Heart left ventricle (tissue), 16 donors: ENCODE results near the gene HOXB6. TPM values are rescaled to one million over a fixed set of nuclear protein-coding genes. Genes with fewer than 3 reads are reported as not detected.

Source experiments
- ATAC-seq, 4 donors: fragments of 200-7000 bp; cut with Tn5 transposase; one replicate each; pipeline ENCODE4 v1.9.1; 2020 to 2022; ENCODE audit warnings: moderate library complexity in 4 of 4, mild to moderate bottlenecking in 3 of 4, moderate number of reproducible peaks in 1 of 4
- DNase-seq, 5 donors: peaks; one replicate each; pipeline ENCODE4 v3.0.0-alpha.2; 2020
- H3K27ac ChIP-seq, 12 donors: fragments of 200-600 bp; sonication (generic) in 4 of 12; one replicate each; pipeline versions ENCODE4 v1.5.0 to v1.8.0; 2016 to 2022; ENCODE audit warnings: mild to moderate bottlenecking in 2 of 12
- H3K27me3 ChIP-seq, 9 donors: fragments of 200-600 bp; sonication (generic) in 2 of 9; one replicate each; pipeline versions ENCODE4 v1.5.1 to v1.8.0; 2016 to 2022; ENCODE audit warnings: mild to moderate bottlenecking in 3 of 9
- H3K36me3 ChIP-seq, 9 donors: fragments of 200-600 bp; sonication (generic) in 2 of 9; one replicate each; pipeline versions ENCODE4 v1.5.0 to v1.8.0; 2018 to 2022; ENCODE audit warnings: mild to moderate bottlenecking in 2 of 9
- H3K4me1 ChIP-seq, 12 donors: fragments of 200-600 bp; sonication (generic) in 4 of 12; one replicate each; pipeline versions ENCODE4 v1.5.0 to v1.8.0; 2016 to 2022; ENCODE audit warnings: mild to moderate bottlenecking in 3 of 12
- H3K4me3 ChIP-seq, 12 donors: fragments of 200-600 bp; sonication (generic) in 4 of 12; one replicate each; pipeline versions ENCODE4 v1.5.0 to v1.8.0; 2017 to 2022; ENCODE audit warnings: mild to moderate bottlenecking in 9 of 12, moderate library complexity in 4 of 12
- H3K9me3 ChIP-seq, 12 donors: fragments of 200-600 bp; sonication (generic) in 4 of 12; one replicate each; pipeline versions ENCODE4 v1.5.0 to v1.8.0; 2016 to 2022; ENCODE audit warnings: mild to moderate bottlenecking in 1 of 12
- CTCF ChIP-seq, 12 donors: fragments of 200-600 bp; sonication (generic) in 4 of 12; IDR thresholded peaks; one replicate each; pipeline versions ENCODE4 v1.5.0 to v1.8.0; 2018 to 2022; ENCODE audit warnings: antibody characterized with exemption in 12 of 12, mild to moderate bottlenecking in 5 of 12
- POLR2A ChIP-seq, 2 donors: fragments of 450-650 bp; IDR thresholded peaks; one replicate each; pipeline ENCODE4 v1.6.1; 2017; ENCODE audit warnings: antibody characterized with exemption in 2 of 2, mild to moderate bottlenecking in 2 of 2, moderate library complexity in 2 of 2
- WGBS, 4 donors: extraction: QIAGEN DNeasy Blood & Tissue Kit in 2 of 4; methylation state at CpG; one replicate each; pipeline versions ENCODE4 v1.1.5 to v1.1.7; 2013 to 2018; 5-methylcytosine and 5-hydroxymethylcytosine counted together
- intact Hi-C, 10 donors: fragments of 100-400 bp; cut with DNase I; formaldehyde crosslinking; loops; one replicate each; pipeline versions ENCODE4 v1.11.1 to v1.14.2; 2022
- polyA plus RNA-seq, 2 donors: library from polyadenylated mRNA; stranded (reverse); fragments of 200-250 nt; gene quantifications; one replicate each; pipeline ENCODE4 v1.2.3, GENCODE V29; 2013
- total RNA-seq, 9 donors: library from RNA; depleted of rRNA in 2 of 9; stranded (reverse); fragments of >200 nt in 2 of 9; fragmentation: NEBNext Ultra II Directional in 3 of 9; extraction: Animal tissue kit (Norgen Biotek cat#: 25700) in 3 of 9; gene quantifications; one replicate each; pipeline versions ENCODE4 v1.1.0 to v1.2.4, GENCODE V29; 2016 to 2023
- donor health status: ischemic (EF 13 %, LVEDD 7.1; RV severe dilation, severe dysfunction).
- donor health status: healthy with polysubstance abuse.
- donor health status: DM: no; HTN: yes; CAD: no.
- donor health status: DM: no; HTN: no; CAD: no.
- donor health status: ischemic (EF 25% LVEDD 6.9; RV normal size, moderate dysfunction).
- donor health status: ischemic (EF 25% LVEDD 5.7; RV mildly dilated, moderate dysfunction).
- donor health status: healthy.
- donor health status: DM: yes; HTN: yes; CAD: no.
- donor health status: ischemic (EF 35%, LVEDD 5.7; RV mildly dilated, moderate dysfunction).
- donor health status: nonischemic (EF 11% LVEDD 7.7; RV severe dilation, severe dysfunction).
- donor health status: DM: yes; HTN: yes; CAD: no.
- donor health status: PGD.
- donor health status: ischemic (EF 29% LVEDD 5.4; RV normal size, mild dysfunction).
- donor health status: nonischemic (EF 23%, LVEDD 6.1; RV moderate dilation, normal function).

The HOXB6 gene
- total and polyA plus RNA-seq, 11 donors: 0.30 to 2.0 (median 0.54) TPM; not detected in 1

- peaks cover 78 to 100% (median 97%) of the 10 kb centered on the region in 9 donors for H3K27me3 ChIP-seq
- no peaks in the 10 kb centered on the region for H3K36me3 ChIP-seq
- ATAC-seq (peak in 2 of 4 donors; percentile 59 to 60), DNase-seq (peak in 4 of 5 donors; percentile 33 to 58 (median 54))
- H3K27ac ChIP-seq: no peak overlapping the region
- no peaks in the 10 kb centered on the region for H3K9me3 ChIP-seq
- H3K4me3 ChIP-seq: no peak overlapping the region
- 3 to 4% (median 4%) methylated on average over 25 to 39 of the region's 39 CpGs for WGBS, 4 donors
- peaks cover 0 to 14% (median 2%) of the 10 kb centered on the region in 12 donors for H3K4me1 ChIP-seq
- TF ChIP-seq POLR2A (IDR thresholded peaks at IDR 0.05) (no peak), CTCF (IDR thresholded peaks at IDR 0.05) (peak; percentile 15 to 55 (median 32))
- intact Hi-C loops: no loop called here
Measured at GRCh38 chr17:48636177-48637018, 31.6 kb upstream of the HOXB6 start.

- Histone ChIP-seq H3K36me3 (no peaks in the 10 kb centered on the region), H3K27ac (no peak overlapping the region), H3K27me3 (peaks cover 84 to 100% (median 99%) of the 10 kb centered on the region in 9 donors), H3K9me3 (no peaks in the 10 kb centered on the region), H3K4me1 (peaks cover 0 to 14% (median 2%) of the 10 kb centered on the region in 12 donors), H3K4me3 (peak overlapping the region in 1 of 12 donors; percentile 2)
- intact Hi-C loops: no loop called here
- DNase-seq (no peak), ATAC-seq (no peak)
- no peak for TF ChIP-seq CTCF (IDR thresholded peaks at IDR 0.05)
- TF ChIP-seq POLR2A (IDR thresholded peaks at IDR 0.05): no peak
- 21 to 32% (median 27%) methylated on average over 20 of the region's 20 CpGs for WGBS, 4 donors
Measured at GRCh38 chr17:48634493-48635208, 29.9 kb upstream of the HOXB6 start.

GRCh38 chr17:48633266-48633677 lies 28.5 kb upstream of the HOXB6 start:
- peaks cover 90 to 100% (median 100%) of the 10 kb centered on the region in 9 donors for H3K27me3 ChIP-seq
- 7 to 14% (median 14%) methylated on average over 5 to 35 of the region's 35 CpGs for WGBS, 4 donors
- peaks cover 0 to 14% (median 2%) of the 10 kb centered on the region in 12 donors for H3K4me1 ChIP-seq
- DNase-seq: no peak
- no peak overlapping the region for H3K4me3 ChIP-seq
- no peaks in the 10 kb centered on the region for H3K36me3 ChIP-seq
- no peaks in the 10 kb centered on the region for H3K9me3 ChIP-seq
- no peak overlapping the region for H3K27ac ChIP-seq
- TF ChIP-seq CTCF (IDR thresholded peaks at IDR 0.05) (no peak), POLR2A (IDR thresholded peaks at IDR 0.05) (no peak)
- ATAC-seq: no peak
- intact Hi-C loops: no loop called here
